ENCODE results near the gene SMIM24.
"Not testable (repeated sequence)": the region's sequence is repeated elsewhere in the genome, so short reads cannot be mapped to it uniquely, and the experiment has no call there.

SMIM24 gene

GRCh38 chr19:3441089-3441985 is 39.0 kb downstream of the SMIM24 start:
- H3K4me3 ChIP-seq (ENCODE audit: low read length), result no peak overlapping the region

DNA sequence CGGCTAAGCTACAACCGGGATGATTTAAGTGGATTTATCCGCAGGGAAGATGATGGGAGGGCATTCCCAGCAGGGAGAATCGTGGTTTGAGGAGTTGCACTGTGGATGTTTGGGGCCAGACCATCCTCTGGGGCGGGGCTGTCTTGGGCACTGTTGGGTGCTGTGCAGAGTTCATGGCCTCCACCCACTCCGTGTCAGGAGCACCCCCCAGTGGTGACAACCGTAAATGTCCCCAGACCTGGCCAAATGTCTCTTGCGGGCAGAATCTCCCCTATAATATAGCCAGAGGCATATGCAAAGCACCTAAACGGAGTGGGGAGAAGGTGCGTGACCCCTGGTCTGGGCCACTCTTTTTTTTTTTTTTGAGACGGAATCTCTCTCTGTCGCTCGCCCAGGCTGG is 40.2 kb downstream of the SMIM24 start:
- H3K4me3 ChIP-seq (ENCODE audit: low read length), result no peak overlapping the region
- no peak for TF ChIP-seq ZNF274 (IDR thresholded peaks at IDR 0.05; ENCODE audit: low read depth, low read length)

More at GRCh38 chr19:3441089-3441985, 39.0 kb downstream of the SMIM24 start:
- TF ChIP-seq ZNF274 (IDR thresholded peaks at IDR 0.05; ENCODE audit: low read depth, low read length), result no peak

GRCh38 chr19:3434630-3435553 is 45.4 kb downstream of the SMIM24 start:
- TF ChIP-seq ZNF274 (IDR thresholded peaks at IDR 0.05; ENCODE audit: low read depth, low read length), result no peak
- H3K4me3 ChIP-seq (ENCODE audit: low read length), result peak overlapping the region; percentile 75

GRCh38 chr19:3433805-3434540 is 46.4 kb downstream of the SMIM24 start:
- TF ChIP-seq ZNF274 (IDR thresholded peaks at IDR 0.05; ENCODE audit: low read depth, low read length), result no peak
- H3K4me3 ChIP-seq (ENCODE audit: low read length), result no peak overlapping the region; the same call in 1 of the 2 replicates

DNA sequence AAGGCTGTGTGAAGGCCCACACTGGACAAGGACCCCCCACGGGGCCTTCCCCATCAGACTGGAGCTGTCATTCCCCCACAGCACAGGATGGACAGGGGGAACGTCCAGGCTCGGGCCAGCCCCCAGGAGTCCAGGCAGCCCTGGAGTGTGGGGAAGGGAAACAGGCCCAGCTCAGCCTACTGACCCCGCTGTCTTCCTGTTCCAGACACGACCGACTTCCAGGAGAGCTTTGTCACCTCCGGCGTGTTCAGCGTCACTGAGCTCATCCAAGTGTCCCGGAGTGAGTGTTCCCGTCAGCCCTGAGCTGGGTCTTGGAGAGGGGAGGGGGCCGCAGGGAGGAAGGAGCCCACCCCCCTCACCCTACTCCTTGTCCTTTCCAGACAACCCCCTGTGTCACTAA is 47.0 kb downstream of the SMIM24 start:
- no peak for TF ChIP-seq ZNF274 (IDR thresholded peaks at IDR 0.05; ENCODE audit: low read depth, low read length)
- no peak overlapping the region for H3K4me3 ChIP-seq (ENCODE audit: low read length)

GRCh38 chr19:3431760-3432397 is 48.4 kb downstream of the SMIM24 start:
- no peak for TF ChIP-seq ZNF274 (IDR thresholded peaks at IDR 0.05; ENCODE audit: low read depth, low read length)
- no peak overlapping the region for H3K4me3 ChIP-seq (ENCODE audit: low read length)

DNA sequence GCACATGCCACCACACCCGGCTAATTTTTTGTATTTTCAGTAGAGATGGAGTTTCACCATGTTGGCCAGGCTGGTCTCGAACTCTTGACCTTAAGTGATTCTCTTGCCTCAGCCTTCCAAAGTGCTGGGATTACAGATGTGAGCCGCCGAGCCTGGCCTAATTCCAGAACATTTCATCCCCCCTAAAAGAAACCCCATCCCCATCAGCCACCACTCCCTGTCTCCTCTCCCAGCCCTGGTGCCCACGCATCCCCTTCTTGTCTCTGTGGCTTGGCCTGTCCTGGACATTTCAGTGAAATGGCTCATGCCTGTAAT is 50.0 kb downstream of the SMIM24 start:
- not testable (repeated sequence) for H3K4me3 ChIP-seq (ENCODE audit: low read length)

GRCh38 chr19:3426433-3426832 is 53.9 kb downstream of the SMIM24 start:
- TF ChIP-seq ZNF274 (IDR thresholded peaks at IDR 0.05; ENCODE audit: low read depth, low read length), result no peak
- no peak overlapping the region for H3K4me3 ChIP-seq (ENCODE audit: low read length)
